ENCODE results near the gene UBE2G2. TPM values are rescaled to one million over a fixed set of nuclear protein-coding genes. Genes with fewer than 3 reads are reported as not detected.

UBE2G2 gene
- total and polyA plus RNA-seq, 2 experiments from 2014 or later: 39.1 to 64.4 TPM

DNA sequence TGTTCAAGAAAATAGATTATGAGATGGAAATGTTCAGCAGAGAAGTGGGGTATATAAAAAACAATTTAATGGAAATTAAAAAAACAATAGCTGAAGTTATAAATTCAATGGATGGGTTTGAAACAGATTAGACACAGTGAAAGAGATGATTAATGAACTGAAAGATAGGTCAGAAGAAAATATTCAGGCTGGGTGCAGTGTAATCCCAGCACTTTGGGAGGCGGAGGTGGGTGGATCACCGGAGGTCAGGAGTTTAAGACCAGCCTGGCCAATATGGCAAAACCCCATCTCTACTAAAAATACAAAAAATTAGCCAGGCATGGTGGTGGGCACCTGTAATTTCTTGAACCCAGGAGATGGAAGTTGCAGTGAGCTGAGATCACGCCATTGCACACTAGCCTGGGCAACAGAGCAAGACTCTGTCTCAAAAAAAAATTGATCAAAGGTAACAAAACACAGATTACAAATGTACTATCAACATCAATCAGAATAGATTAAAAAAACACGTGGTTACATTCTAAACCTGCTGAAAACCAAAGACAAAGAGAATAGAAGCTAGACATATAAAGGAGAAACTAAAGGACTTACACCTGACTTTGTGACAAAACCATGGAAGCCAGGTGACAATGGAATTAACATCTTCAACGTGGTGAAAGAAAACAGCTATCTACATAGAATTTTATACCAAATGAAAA is 21.0 kb upstream of the UBE2G2 start:
- TF ChIP-seq EZH2 (IDR thresholded peaks at IDR 0.05; ENCODE audit: insufficient read depth, poor library complexity, severe bottlenecking): no peak
- Histone ChIP-seq H3K27ac (no peak overlapping the region), H3K9ac (no peak overlapping the region), H3K27me3 (replicated peaks; ENCODE audit: insufficient read depth) (no peaks in the 10 kb centered on the region), H3K36me3 (ENCODE audit: low read depth) (no peaks in the 10 kb centered on the region; the same call in 1 of the 2 replicates), H3K79me2 (ENCODE audit: insufficient read depth) (no peaks in the 10 kb centered on the region), H3K4me1 (ENCODE audit: insufficient read depth) (peaks cover 7% of the 10 kb centered on the region; the same call in 1 of the 2 replicates), H2AFZ (no peak overlapping the region), H3K4me3 (no peak overlapping the region), H3K9me3 (ENCODE audit: low read depth) (no peaks in the 10 kb centered on the region), H4K20me1 (ENCODE audit: insufficient read depth) (no peaks in the 10 kb centered on the region), H3K4me2 (ENCODE audit: unreplicated experiment) (no peak overlapping the region), H3K9me2 (ENCODE audit: insufficient read depth) (no peaks in the 10 kb centered on the region), H3F3A (ENCODE audit: insufficient read depth) (no peaks in the 10 kb centered on the region)
- in situ Hi-C loops (cut with MboI): no loop called here
- no peak for DNase-seq
- 63 to 66% methylated on average over 5 of the region's 5 CpGs for WGBS, 2 experiments (ENCODE audit: low coverage in 1 of 2, low lambda C conversion rate in 2 of 2, missing lambda C conversion rate in 2 of 2)

DNA sequence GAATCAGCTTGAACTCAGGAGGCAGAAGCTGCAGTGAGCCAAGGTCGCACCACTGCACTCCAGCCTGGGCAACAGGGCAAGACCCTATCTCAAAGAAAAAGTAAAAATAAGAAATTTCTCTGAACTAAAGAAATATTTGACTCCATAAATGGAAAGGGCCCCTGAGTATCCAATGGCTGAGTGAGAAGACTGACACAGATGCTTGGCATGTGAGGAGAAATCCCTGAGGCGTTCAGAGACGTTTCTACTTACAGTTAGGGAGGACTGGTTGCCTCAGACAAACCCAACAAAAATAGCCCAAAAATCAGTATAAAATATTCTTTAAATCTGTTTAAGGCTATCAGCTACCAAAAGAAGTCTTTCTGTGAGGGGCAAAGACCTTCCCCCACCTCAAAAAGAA is 19.2 kb upstream of the UBE2G2 start:
- Histone ChIP-seq H3K27me3 (replicated peaks; ENCODE audit: insufficient read depth) (no peaks in the 10 kb centered on the region), H3K4me2 (ENCODE audit: unreplicated experiment) (peak overlapping the region; percentile 39), H3K9me2 (ENCODE audit: insufficient read depth) (no peaks in the 10 kb centered on the region), H3K36me3 (ENCODE audit: low read depth) (no peaks in the 10 kb centered on the region; the same call in 1 of the 2 replicates), H4K20me1 (ENCODE audit: insufficient read depth) (no peaks in the 10 kb centered on the region), H3K27ac (peak overlapping the region; percentile 47), H2AFZ (peak overlapping the region; percentile 50; the same call in 1 of the 2 replicates), H3K4me3 (no peak overlapping the region), H3K4me1 (ENCODE audit: insufficient read depth) (peaks cover 14% of the 10 kb centered on the region), H3F3A (ENCODE audit: insufficient read depth) (0 out of 2 replicates have a peak, but pooled peaks cover 4% of the 10 kb centered on the region), H3K9ac (0 out of 2 replicates have a peak overlapping the region, but pooled peaks have one; percentile 10), H3K9me3 (ENCODE audit: low read depth) (no peaks in the 10 kb centered on the region), H3K79me2 (ENCODE audit: insufficient read depth) (peaks cover 16% of the 10 kb centered on the region)
- in situ Hi-C loops (cut with MboI): no loop called here
- TF ChIP-seq EZH2phosphoT487 (IDR thresholded peaks at IDR 0.05; ENCODE audit: insufficient read depth, low read depth) (no peak), EZH2 (IDR thresholded peaks at IDR 0.05; ENCODE audit: insufficient read depth, poor library complexity, severe bottlenecking) (no peak)
- peak; percentile 75 for DNase-seq
- WGBS, 2 experiments (ENCODE audit: low coverage in 1 of 2, low lambda C conversion rate in 2 of 2, missing lambda C conversion rate in 2 of 2): 28 to 31% methylated on average over 3 of the region's 3 CpGs

DNA sequence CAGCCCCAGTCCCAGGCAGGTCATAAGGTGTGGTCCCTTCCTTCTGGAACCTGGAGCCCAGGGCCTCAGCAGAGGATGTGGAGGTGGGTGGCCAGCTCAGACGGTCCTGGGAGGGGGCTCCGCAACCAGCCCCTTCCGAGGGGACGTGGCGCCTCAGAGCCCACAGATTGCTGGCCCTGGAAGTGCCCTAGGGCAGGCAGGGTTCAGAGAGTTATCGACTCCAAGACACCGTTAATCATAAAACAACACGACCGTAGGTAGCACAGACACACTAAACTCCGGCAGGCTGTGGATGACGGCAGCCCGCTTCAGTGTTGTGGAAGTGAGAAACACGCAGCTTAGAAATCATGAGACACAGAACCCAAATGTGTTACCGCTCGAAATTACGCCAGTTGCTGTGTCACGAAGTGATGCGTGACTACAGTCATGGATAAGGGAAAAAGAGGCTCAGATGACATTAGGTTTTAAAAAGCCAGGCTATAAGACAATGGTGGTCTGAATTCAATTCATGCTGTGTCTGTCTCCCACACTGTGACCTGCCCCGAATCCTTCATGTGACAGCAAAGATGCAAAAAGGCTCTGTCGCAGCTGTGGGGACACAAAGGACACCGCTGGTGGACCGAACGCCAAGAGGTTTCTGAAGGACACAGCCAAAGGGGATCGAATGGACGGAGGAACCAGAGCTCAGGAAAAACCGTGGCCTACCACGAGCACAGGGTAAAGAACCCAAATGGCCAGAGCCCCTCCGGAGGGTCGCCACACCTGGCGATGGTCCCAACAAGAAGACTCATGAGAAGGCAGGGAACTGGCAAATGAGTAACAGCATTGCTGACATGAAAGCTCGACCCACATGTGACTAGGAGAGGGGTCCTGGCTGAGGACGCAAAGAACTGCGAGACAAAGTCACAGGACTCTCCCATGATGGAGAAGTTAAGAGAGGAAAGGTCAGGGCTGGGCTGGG is 17.9 kb upstream of the UBE2G2 start:
- no peak overlapping the region for H3K4me3 ChIP-seq
- H2AFZ ChIP-seq: no peak overlapping the region
- no peak overlapping the region for H3K4me2 ChIP-seq (ENCODE audit: unreplicated experiment)
- H3K4me1 ChIP-seq (ENCODE audit: insufficient read depth): peaks cover 16% of the 10 kb centered on the region
- peaks cover 29% of the 10 kb centered on the region for H3K79me2 ChIP-seq (ENCODE audit: insufficient read depth)
- in situ Hi-C loops (cut with MboI): no loop called here
- WGBS, 2 experiments (ENCODE audit: low coverage in 1 of 2, low lambda C conversion rate in 2 of 2, missing lambda C conversion rate in 2 of 2): 98% methylated on average over 33 of the region's 33 CpGs
- H3K9ac ChIP-seq: no peak overlapping the region
- H3K27ac ChIP-seq: no peak overlapping the region
- no peak for DNase-seq
- H3K9me3 ChIP-seq (ENCODE audit: low read depth): no peaks in the 10 kb centered on the region
- no peaks in the 10 kb centered on the region for H3K9me2 ChIP-seq (ENCODE audit: insufficient read depth)
- TF ChIP-seq EZH2phosphoT487 (IDR thresholded peaks at IDR 0.05; ENCODE audit: insufficient read depth, low read depth): no peak
- no peak for TF ChIP-seq EZH2 (IDR thresholded peaks at IDR 0.05; ENCODE audit: insufficient read depth, poor library complexity, severe bottlenecking)
- no peaks in the 10 kb centered on the region for H3K27me3 ChIP-seq (replicated peaks; ENCODE audit: insufficient read depth)
- 0 out of 2 replicates have a peak, but pooled peaks cover 4% of the 10 kb centered on the region for H3F3A ChIP-seq (ENCODE audit: insufficient read depth)
- H3K36me3 ChIP-seq (ENCODE audit: low read depth): no peaks in the 10 kb centered on the region; the same call in 1 of the 2 replicates
- H4K20me1 ChIP-seq (ENCODE audit: insufficient read depth): no peaks in the 10 kb centered on the region

DNA sequence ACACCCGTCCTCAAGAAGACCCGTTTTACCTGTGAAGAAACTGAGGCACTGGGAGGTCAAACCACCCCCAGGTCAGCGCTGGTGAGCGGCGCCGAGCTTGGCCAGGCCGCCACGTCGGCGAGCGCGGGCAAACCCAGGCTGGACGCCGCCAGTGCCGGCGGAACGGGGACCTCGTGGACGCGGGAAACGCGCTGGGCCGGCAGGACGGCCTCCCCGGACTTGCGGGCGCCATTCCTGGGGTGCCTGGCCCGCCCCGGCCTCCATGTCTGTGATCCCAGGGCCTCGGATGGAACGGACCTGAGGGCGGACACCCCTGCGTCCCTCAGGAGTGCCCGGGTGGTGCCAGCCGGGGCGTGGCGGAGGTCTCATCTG is 17.0 kb upstream of the UBE2G2 start:
- H3K27ac ChIP-seq: peak overlapping the region; percentile 36; the same call in 1 of the 2 replicates
- H4K20me1 ChIP-seq (ENCODE audit: insufficient read depth): no peaks in the 10 kb centered on the region
- H3K9me2 ChIP-seq (ENCODE audit: insufficient read depth): no peaks in the 10 kb centered on the region
- WGBS, 2 experiments (ENCODE audit: low coverage in 1 of 2, low lambda C conversion rate in 2 of 2, missing lambda C conversion rate in 2 of 2): 61 to 65% methylated on average over 33 to 37 of the region's 37 CpGs
- H3F3A ChIP-seq (ENCODE audit: insufficient read depth): 0 out of 2 replicates have a peak, but pooled peaks cover 4% of the 10 kb centered on the region
- H3K4me3 ChIP-seq: peak overlapping the region; percentile 68
- peak overlapping the region; percentile 38 for H3K4me2 ChIP-seq (ENCODE audit: unreplicated experiment)
- no peak for TF ChIP-seq EZH2phosphoT487 (IDR thresholded peaks at IDR 0.05; ENCODE audit: insufficient read depth, low read depth)
- no peak for TF ChIP-seq EZH2 (IDR thresholded peaks at IDR 0.05; ENCODE audit: insufficient read depth, poor library complexity, severe bottlenecking)
- H3K9me3 ChIP-seq (ENCODE audit: low read depth): no peaks in the 10 kb centered on the region
- in situ Hi-C loops (cut with MboI): no loop called here
- H3K79me2 ChIP-seq (ENCODE audit: insufficient read depth): peaks cover 38% of the 10 kb centered on the region
- no peak for DNase-seq
- peak overlapping the region; percentile 83 for H3K9ac ChIP-seq
- no peaks in the 10 kb centered on the region for H3K27me3 ChIP-seq (replicated peaks; ENCODE audit: insufficient read depth)
- peaks cover 16% of the 10 kb centered on the region for H3K4me1 ChIP-seq (ENCODE audit: insufficient read depth)
- no peaks in the 10 kb centered on the region; the same call in 1 of the 2 replicates for H3K36me3 ChIP-seq (ENCODE audit: low read depth)
- peak overlapping the region; percentile 59 for H2AFZ ChIP-seq
